ENCODE results near the gene BPIFB6.
A peak's percentile ranks its signal among the peaks of the same experiment; 100 is the strongest.

BPIFB6 gene

GRCh38 chr20:33026779-33027759 lies 4.4 kb upstream of the BPIFB6 start:
- TF ChIP-seq, protein P1, sequence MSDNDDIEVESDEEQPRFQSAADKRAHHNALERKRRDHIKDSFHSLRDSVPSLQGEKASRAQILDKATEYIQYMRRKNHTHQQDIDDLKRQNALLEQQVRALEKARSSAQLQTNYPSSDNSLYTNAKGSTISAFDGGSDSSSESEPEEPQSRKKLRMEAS (IDR thresholded peaks at IDR 0.05): no peak
- TF ChIP-seq, protein P2, sequence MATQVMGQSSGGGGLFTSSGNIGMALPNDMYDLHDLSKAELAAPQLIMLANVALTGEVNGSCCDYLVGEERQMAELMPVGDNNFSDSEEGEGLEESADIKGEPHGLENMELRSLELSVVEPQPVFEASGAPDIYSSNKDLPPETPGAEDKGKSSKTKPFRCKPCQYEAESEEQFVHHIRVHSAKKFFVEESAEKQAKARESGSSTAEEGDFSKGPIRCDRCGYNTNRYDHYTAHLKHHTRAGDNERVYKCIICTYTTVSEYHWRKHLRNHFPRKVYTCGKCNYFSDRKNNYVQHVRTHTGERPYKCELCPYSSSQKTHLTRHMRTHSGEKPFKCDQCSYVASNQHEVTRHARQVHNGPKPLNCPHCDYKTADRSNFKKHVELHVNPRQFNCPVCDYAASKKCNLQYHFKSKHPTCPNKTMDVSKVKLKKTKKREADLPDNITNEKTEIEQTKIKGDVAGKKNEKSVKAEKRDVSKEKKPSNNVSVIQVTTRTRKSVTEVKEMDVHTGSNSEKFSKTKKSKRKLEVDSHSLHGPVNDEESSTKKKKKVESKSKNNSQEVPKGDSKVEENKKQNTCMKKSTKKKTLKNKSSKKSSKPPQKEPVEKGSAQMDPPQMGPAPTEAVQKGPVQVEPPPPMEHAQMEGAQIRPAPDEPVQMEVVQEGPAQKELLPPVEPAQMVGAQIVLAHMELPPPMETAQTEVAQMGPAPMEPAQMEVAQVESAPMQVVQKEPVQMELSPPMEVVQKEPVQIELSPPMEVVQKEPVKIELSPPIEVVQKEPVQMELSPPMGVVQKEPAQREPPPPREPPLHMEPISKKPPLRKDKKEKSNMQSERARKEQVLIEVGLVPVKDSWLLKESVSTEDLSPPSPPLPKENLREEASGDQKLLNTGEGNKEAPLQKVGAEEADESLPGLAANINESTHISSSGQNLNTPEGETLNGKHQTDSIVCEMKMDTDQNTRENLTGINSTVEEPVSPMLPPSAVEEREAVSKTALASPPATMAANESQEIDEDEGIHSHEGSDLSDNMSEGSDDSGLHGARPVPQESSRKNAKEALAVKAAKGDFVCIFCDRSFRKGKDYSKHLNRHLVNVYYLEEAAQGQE (IDR thresholded peaks at IDR 0.05; ENCODE audit: low read depth): no peak
- TF ChIP-seq YY1 (IDR thresholded peaks at IDR 0.05; ENCODE audit: low read depth) (no peak), ZBTB7A (IDR thresholded peaks at IDR 0.05; ENCODE audit: low read depth) (no peak), EP300 (IDR thresholded peaks at IDR 0.05; ENCODE audit: borderline replicate concordance) (no peak), EGR1 (IDR thresholded peaks at IDR 0.05) (no peak), FOXM1 (IDR thresholded peaks at IDR 0.05; ENCODE audit: borderline replicate concordance, low read depth) (no peak), TAF1 (IDR thresholded peaks at IDR 0.05; ENCODE audit: low read depth) (no peak), NFIC (IDR thresholded peaks at IDR 0.05) (no peak), TCF12 (IDR thresholded peaks at IDR 0.05; ENCODE audit: low read depth) (no peak), CREB1 (IDR thresholded peaks at IDR 0.05; ENCODE audit: low read depth) (no peak), TEAD4 (IDR thresholded peaks at IDR 0.05) (no peak), USF1 (IDR thresholded peaks at IDR 0.05) (no peak), RAD21 (IDR thresholded peaks at IDR 0.05; ENCODE audit: low read depth) (no peak), CEBPB (IDR thresholded peaks at IDR 0.05) (no peak)

- TF ChIP-seq USF1 (IDR thresholded peaks at IDR 0.05) (no peak), RAD21 (IDR thresholded peaks at IDR 0.05; ENCODE audit: low read depth) (no peak), TAF1 (IDR thresholded peaks at IDR 0.05; ENCODE audit: low read depth) (no peak), ZBTB7A (IDR thresholded peaks at IDR 0.05; ENCODE audit: low read depth) (no peak), TCF12 (IDR thresholded peaks at IDR 0.05; ENCODE audit: low read depth) (no peak), CREB1 (IDR thresholded peaks at IDR 0.05; ENCODE audit: low read depth) (no peak), YY1 (IDR thresholded peaks at IDR 0.05; ENCODE audit: low read depth) (no peak), EGR1 (IDR thresholded peaks at IDR 0.05) (no peak), FOXM1 (IDR thresholded peaks at IDR 0.05; ENCODE audit: borderline replicate concordance, low read depth) (no peak), CEBPB (IDR thresholded peaks at IDR 0.05) (no peak), NFIC (IDR thresholded peaks at IDR 0.05) (no peak), TEAD4 (IDR thresholded peaks at IDR 0.05) (no peak), EP300 (IDR thresholded peaks at IDR 0.05; ENCODE audit: borderline replicate concordance) (no peak)
- TF ChIP-seq, protein P2 (IDR thresholded peaks at IDR 0.05; ENCODE audit: low read depth): no peak
- TF ChIP-seq, protein P1 (IDR thresholded peaks at IDR 0.05): no peak
Measured at GRCh38 chr20:33027769-33028751, 3.4 kb upstream of the BPIFB6 start.

DNA sequence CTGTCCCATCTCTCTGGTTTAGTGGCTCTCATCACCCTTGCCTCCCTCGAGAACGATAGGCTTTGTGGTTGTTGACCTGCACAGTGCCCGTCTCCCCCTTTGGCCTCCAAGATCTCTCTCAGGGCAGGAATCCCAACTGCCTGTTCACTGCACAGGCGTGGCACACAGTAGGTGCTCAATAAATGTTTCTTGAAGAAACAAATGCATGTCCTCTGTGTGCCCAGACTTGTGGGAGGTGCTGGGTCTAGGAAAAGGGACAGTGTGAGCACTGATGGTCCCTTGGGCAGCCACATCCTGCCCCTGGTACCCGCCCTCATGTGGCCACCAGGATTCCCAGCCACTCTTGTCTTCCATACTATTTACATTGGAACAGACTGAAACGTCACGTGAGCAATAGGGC lies 2.6 kb upstream of the BPIFB6 start:
- TF ChIP-seq ZBTB7A (IDR thresholded peaks at IDR 0.05; ENCODE audit: low read depth) (no peak), USF1 (IDR thresholded peaks at IDR 0.05) (0 out of 2 replicates have a peak, but pooled peaks have one; percentile 8)

GRCh38 chr20:33030076-33030475 lies 1.4 kb upstream of the BPIFB6 start:
- no peak for TF ChIP-seq ZBTB7A (IDR thresholded peaks at IDR 0.05; ENCODE audit: low read depth)
- no peak for TF ChIP-seq NFIC (IDR thresholded peaks at IDR 0.05)
- TF ChIP-seq TAF1 (IDR thresholded peaks at IDR 0.05; ENCODE audit: low read depth): no peak
- no peak for TF ChIP-seq CREB1 (IDR thresholded peaks at IDR 0.05; ENCODE audit: low read depth)
- no peak for TF ChIP-seq EP300 (IDR thresholded peaks at IDR 0.05; ENCODE audit: borderline replicate concordance)
- TF ChIP-seq CEBPB (IDR thresholded peaks at IDR 0.05): no peak
- TF ChIP-seq FOXM1 (IDR thresholded peaks at IDR 0.05; ENCODE audit: borderline replicate concordance, low read depth): no peak
- no peak for TF ChIP-seq RAD21 (IDR thresholded peaks at IDR 0.05; ENCODE audit: low read depth)
- no peak for TF ChIP-seq USF1 (IDR thresholded peaks at IDR 0.05)
- no peak for TF ChIP-seq TCF12 (IDR thresholded peaks at IDR 0.05; ENCODE audit: low read depth)
- TF ChIP-seq EGR1 (IDR thresholded peaks at IDR 0.05): no peak
- no peak for TF ChIP-seq YY1 (IDR thresholded peaks at IDR 0.05; ENCODE audit: low read depth)
- TF ChIP-seq TEAD4 (IDR thresholded peaks at IDR 0.05): no peak
